Endothelial cell of umbilical vein (primary cell): ENCODE results near the gene ESCO1. TPM values are rescaled to one million over a fixed set of nuclear protein-coding genes. Genes with fewer than 3 reads are reported as not detected.

Experiments
- BruUV-seq: library from RNA; stranded (reverse); fragments of 400-500 nt; replicated peaks from 2 replicates; lab custom pipeline; 2021; lab: Mats Ljungman, UMichigan
- CTCF ChIA-PET: fragments of 300-600, 350-600 bp; sonication (Branson Sonifier 250); formaldehyde crosslinking; loops from one replicate; lab custom pipeline; 2021; ENCODE audit warnings: antibody characterized with exemption, inconsistent platforms; lab: Charles Lee
- POLR2A ChIA-PET: fragments of 300-600, 350-600 bp; sonication (Branson Sonifier 250); formaldehyde crosslinking; loops from one replicate; lab custom pipeline; 2021; ENCODE audit warnings: antibody characterized with exemption, inconsistent platforms; lab: Charles Lee
- DNase-seq: peaks from one replicate; pipeline ENCODE4 v3.0.0-alpha.2; 2011; ENCODE audit warnings: low read depth, low spot score
- FAIRE-seq: peaks from 2 replicates; lab custom pipeline; 2011; peaks lifted over from hg19 to GRCh38; lab: Jason Lieb, UNC
- H2AFZ ChIP-seq: 2 replicates; pipeline ENCODE4 v1.6.0; 2012; ENCODE audit warnings: low read depth, low read length, control low read depth, inconsistent platforms
- H3K27ac ChIP-seq: 2 replicates; pipeline ENCODE4 v1.5.1; 2011; ENCODE audit warnings: low read depth, mild to moderate bottlenecking, control low read depth, low read length, moderate library complexity; ENCODE audit not compliant: insufficient read depth
- H3K27me3 ChIP-seq, 2 experiments: 2 replicates each; pipeline versions ENCODE4 v1.6.0 to v1.6.1; 2011; ENCODE audit warnings: low read length in 2 of 2, mixed read lengths in 1 of 2; ENCODE audit not compliant: control insufficient read depth in 2 of 2, insufficient read depth in 2 of 2
- H3K36me3 ChIP-seq, 2 experiments: 2 replicates in 1 of 2; 3 replicates in 1 of 2; pipeline ENCODE4 v1.5.1; 2011; ENCODE audit warnings: low read length in 2 of 2, mild to moderate bottlenecking in 1 of 2, moderate library complexity in 1 of 2; ENCODE audit not compliant: control insufficient read depth in 2 of 2, insufficient read depth in 2 of 2; ENCODE audit errors: extremely low read depth in 1 of 2
- H3K4me1 ChIP-seq: 3 replicates; pipeline ENCODE4 v1.5.1; 2011; ENCODE audit warnings: mild to moderate bottlenecking, low read length; ENCODE audit not compliant: control insufficient read depth, insufficient read depth; ENCODE audit errors: extremely low read depth
- H3K4me2 ChIP-seq: 2 replicates; pipeline ENCODE4 v1.6.1; 2011; ENCODE audit warnings: low read length, control low read depth, mixed read lengths; ENCODE audit not compliant: insufficient read depth
- H3K4me3 ChIP-seq, 3 experiments: fragments of 200-600 bp in 1 of 3; sonication (generic), shearing (Covaris generic) in 1 of 3; replicated peaks in 1 of 3; 2 replicates each; pipeline ENCODE4 v1.5.1; 2011 to 2016; ENCODE audit warnings: control low read depth in 3 of 3, low read length in 3 of 3, mild to moderate bottlenecking in 2 of 3, inconsistent platforms in 1 of 3, low read depth in 1 of 3, moderate library complexity in 1 of 3; ENCODE audit not compliant: insufficient read depth in 1 of 3
- H3K79me2 ChIP-seq: 2 replicates; pipeline ENCODE4 v1.6.0; 2012; ENCODE audit warnings: low read length, inconsistent platforms; ENCODE audit not compliant: control insufficient read depth, insufficient read depth
- H3K9ac ChIP-seq: replicated peaks from 2 replicates; pipeline ENCODE3; 2011; ENCODE audit warnings: low read length, control low read depth; ENCODE audit not compliant: insufficient read depth; ENCODE audit errors: extremely low read depth
- H3K9me1 ChIP-seq: replicated peaks from 3 replicates; pipeline ENCODE4 v1.6.0; 2011; ENCODE audit warnings: mild to moderate bottlenecking, low read length; ENCODE audit not compliant: control insufficient read depth, insufficient read depth; ENCODE audit errors: extremely low read depth
- H3K9me3 ChIP-seq: replicated peaks from 2 replicates; pipeline ENCODE4 v1.5.1; 2012; ENCODE audit warnings: low read length, inconsistent platforms; ENCODE audit not compliant: control insufficient read depth, insufficient read depth
- H4K20me1 ChIP-seq: replicated peaks from 2 replicates; pipeline ENCODE3; 2011; ENCODE audit warnings: mild to moderate bottlenecking, low read length; ENCODE audit not compliant: control insufficient read depth, insufficient read depth; ENCODE audit errors: extremely low read depth
- CTCF ChIP-seq, 2 donors: IDR thresholded peaks; 1 replicate in 1 of 2; 2 replicates in 1 of 2; pipeline ENCODE4 v1.5.1; 2011; ENCODE audit warnings: low read length in 2 of 2, mild to moderate bottlenecking in 2 of 2, moderate library complexity in 2 of 2, control low read depth in 1 of 2, inconsistent platforms in 1 of 2, low read depth in 1 of 2; ENCODE audit not compliant: insufficient read depth in 1 of 2; ENCODE audit errors: extremely low read depth in 1 of 2
- EZH2 ChIP-seq: IDR thresholded peaks from 2 replicates; pipeline ENCODE4 v1.6.1; 2012; ENCODE audit warnings: borderline replicate concordance, low read depth, mild to moderate bottlenecking, moderate library complexity, low read length, inconsistent platforms; ENCODE audit not compliant: severe bottlenecking
- FOS ChIP-seq: IDR thresholded peaks from 2 replicates; pipeline ENCODE4 v1.6.1; 2011; ENCODE audit warnings: mild to moderate bottlenecking, low read length, moderate library complexity, borderline replicate concordance; ENCODE audit not compliant: insufficient read depth
- GATA2 ChIP-seq: IDR thresholded peaks from 2 replicates; pipeline ENCODE4 v1.7.0; 2011; ENCODE audit warnings: low read depth, mild to moderate bottlenecking, moderate library complexity, mixed read lengths, low read length; ENCODE audit not compliant: insufficient read length, insufficient read depth
- JUN ChIP-seq: IDR thresholded peaks from 2 replicates; pipeline ENCODE4 v1.6.1; 2011; ENCODE audit warnings: borderline replicate concordance, low read depth; ENCODE audit not compliant: insufficient read length, insufficient read depth
- MAX ChIP-seq: IDR thresholded peaks from 2 replicates; pipeline ENCODE4 v1.6.1; 2011; ENCODE audit not compliant: insufficient read depth, insufficient read length
- MYC ChIP-seq: IDR thresholded peaks from one replicate; pipeline ENCODE4 v1.6.1; 2011; ENCODE audit warnings: mild to moderate bottlenecking, low read depth, low read length
- POLR2A ChIP-seq: IDR thresholded peaks from 2 replicates; pipeline ENCODE4 v1.6.1; 2012; ENCODE audit warnings: low read depth, mild to moderate bottlenecking, control low read depth, low read length
- POLR2AphosphoS5 ChIP-seq: IDR thresholded peaks from 2 replicates; pipeline ENCODE4 v1.6.1; 2012; ENCODE audit warnings: low read depth, mild to moderate bottlenecking, control low read depth, low read length, moderate library complexity; ENCODE audit not compliant: insufficient read depth
- dilution Hi-C: fragments of 300-500 bp; cut with MboI; formaldehyde crosslinking; loops from one replicate; pipeline ENCODE4 v1.15.0; 2019; ENCODE audit warnings: low sequenced_read_pairs; ENCODE audit not compliant: extremely low pct_ligation_motif_present
- intact Hi-C: fragments of 100-400 bp; cut with micrococcal nuclease; formaldehyde crosslinking; loops from one replicate; pipeline ENCODE4 v1.10.0; 2022
- polyA plus RNA-seq, 4 experiments: library from polyadenylated mRNA; depleted of rRNA in 3 of 4; stranded (reverse) in 3 of 4; unstranded in 1 of 4; fragments of >200 nt; gene quantifications; 2 replicates each; pipeline versions ENCODE4 v1.2.1 to v1.2.3, GENCODE V29; 2011 to 2012; ENCODE audit warnings: missing spikeins in 1 of 4
- total RNA-seq: library from RNA; stranded (reverse); gene quantifications from 2 replicates; pipeline ENCODE4 v1.2.3, GENCODE V29; 2021

ESCO1 gene
- total and polyA plus RNA-seq, 2 donors (not counting 3 experiments of a cell fraction or from before 2014, with no cell fraction given), result 2.1 to 12.0 TPM

DNA sequence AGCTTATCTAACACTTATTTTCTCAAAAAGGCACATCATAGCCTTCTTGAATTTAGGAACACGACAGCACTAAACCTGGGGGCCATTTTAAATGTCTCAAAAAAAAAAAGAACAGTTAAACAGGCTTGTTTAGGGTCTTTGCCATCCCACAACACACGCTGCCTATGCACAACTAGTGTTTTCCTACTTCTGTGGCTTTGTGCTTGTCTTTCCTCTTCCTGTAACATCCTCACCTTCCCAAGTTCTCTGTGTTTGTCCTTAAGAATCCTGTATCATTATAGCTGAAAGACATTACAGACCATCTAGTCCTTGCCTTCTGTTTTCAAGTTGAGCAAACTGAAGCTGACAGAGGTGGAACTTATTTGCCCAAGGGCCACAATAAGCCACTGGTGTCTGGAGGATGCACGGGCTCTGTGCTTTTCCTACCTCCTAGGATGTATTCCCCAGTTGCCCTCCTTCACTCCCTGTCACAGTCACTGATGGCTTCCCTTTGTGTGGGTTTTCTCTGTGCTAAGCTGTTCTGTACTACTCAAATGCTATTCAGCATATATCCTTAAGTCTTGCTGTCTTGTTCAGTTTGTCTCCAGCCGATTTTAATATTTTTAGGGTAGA is 34.2 kb upstream of the ESCO1 start:
- BruUV-seq, result no TSS peak
- dilution Hi-C loops, result no loop called here
- no peak overlapping the region for H3K27ac ChIP-seq
- H3K4me1 ChIP-seq, result no peaks in the 10 kb centered on the region
- no peak overlapping the region for H3K4me2 ChIP-seq
- H3K9ac ChIP-seq, result no peak overlapping the region
- no peaks in the 10 kb centered on the region for H4K20me1 ChIP-seq
- TF ChIP-seq MAX (no peak), POLR2A (peak; percentile 6), GATA2 (no peak), JUN (no peak)
- DNase-seq (no peak), FAIRE-seq (no peak)
- no peaks in the 10 kb centered on the region for H3K79me2 ChIP-seq
- no peak overlapping the region for H3K4me3 ChIP-seq
- ChIA-PET POLR2A (interaction anchor here (0.7 kb wide), 1 partner anchor 166 kb away, joined by 3 read pairs; no protein-coding TSS in a partner anchor), CTCF (interaction anchor here (1.8 kb wide), 1 partner anchor 34 kb away, joined by 5 read pairs; the partner anchor contains the start of gene ESCO1)
- no peaks in the 10 kb centered on the region for H3K27me3 ChIP-seq
- peaks cover 5% of the 10 kb centered on the region in 2 experiments for H3K36me3 ChIP-seq
- no peaks in the 10 kb centered on the region for H3K9me3 ChIP-seq
- intact Hi-C loops, result loop anchor here (5.0 kb wide), 1 partner anchor 68 kb away; the partner anchor contains the start of gene ABHD3
- H2AFZ ChIP-seq, result no peak overlapping the region
- no peaks in the 10 kb centered on the region for H3K9me1 ChIP-seq

DNA sequence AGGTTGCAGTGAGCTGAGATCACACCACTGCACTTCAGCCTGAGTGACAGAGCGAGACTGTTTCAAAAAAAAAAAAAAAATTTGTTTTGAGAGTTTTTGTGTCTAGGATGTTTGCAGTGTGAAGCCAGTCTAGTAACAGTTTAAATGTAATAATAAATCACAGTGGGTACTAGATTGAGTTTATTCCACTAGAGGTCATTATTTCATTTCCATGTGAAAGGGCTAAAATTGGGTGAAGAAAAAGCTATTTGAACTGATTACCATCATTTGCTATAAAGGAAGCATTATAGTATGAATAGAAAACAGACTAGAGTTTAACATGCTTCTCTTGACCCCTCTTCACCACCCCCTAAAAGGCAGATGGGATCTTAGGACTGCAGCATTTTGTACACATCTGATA is 31.9 kb upstream of the ESCO1 start:
- no TSS peak for BruUV-seq
- FAIRE-seq (no peak), DNase-seq (peak; percentile 23)
- CTCF ChIA-PET, result interaction anchor here (0.6 to 1.6 kb wide), 23 partner anchors 12 to 217 kb away, joined by 3 to 17 read pairs (median 4); partner anchors contain the start of genes ABHD3, MIB1 and SNRPD1
- no peaks in the 10 kb centered on the region for H3K9me3 ChIP-seq
- peaks cover 7 to 12% of the 10 kb centered on the region in 2 experiments for H3K36me3 ChIP-seq
- H3K9ac ChIP-seq, result no peak overlapping the region
- H3K4me1 ChIP-seq, result peaks cover 7% of the 10 kb centered on the region
- H3K4me2 ChIP-seq, result no peak overlapping the region
- dilution Hi-C loops (no loop called here), intact Hi-C loops (loop anchor here (2.0 to 5.0 kb wide), 2 partner anchors 70 to 218 kb away; partner anchors contain the start of gene ABHD3)
- H3K9me1 ChIP-seq, result no peaks in the 10 kb centered on the region
- no peak for TF ChIP-seq MAX
- TF ChIP-seq EZH2, result no peak
- TF ChIP-seq GATA2, result no peak
- no peak for TF ChIP-seq FOS
- no peak for TF ChIP-seq POLR2A
- no peak for TF ChIP-seq CTCF (IDR thresholded peaks at IDR 0.05; ENCODE audit: extremely low read depth in 1 of 2, insufficient read depth in 1 of 2, low read depth in 1 of 2, low read length in 2 of 2)
- no peak for TF ChIP-seq POLR2AphosphoS5
- no peak for TF ChIP-seq MYC
- no peak for TF ChIP-seq JUN
- no peak overlapping the region for H2AFZ ChIP-seq
- H3K4me3 ChIP-seq, result no peak overlapping the region
- H3K27ac ChIP-seq, result no peak overlapping the region
- peaks cover 9% of the 10 kb centered on the region for H3K79me2 ChIP-seq
- no peaks in the 10 kb centered on the region for H3K27me3 ChIP-seq
- H4K20me1 ChIP-seq, result peaks cover 4% of the 10 kb centered on the region
- POLR2A ChIA-PET, result no interaction called here
